NCI-H1105 treated with DMSO at 0.1 percent for 48 hours (cell line): Measurements from ENCODE around the gene MYO1E.
"Not testable (repeated sequence)": the region's sequence is repeated elsewhere in the genome, so short reads cannot be mapped to it uniquely, and the experiment has no call there.

ENCODE experiments used
- DNase-seq: peaks from one replicate; lab custom pipeline; 2025; lab: John Stamatoyannopoulos, UW

MYO1E gene

DNA sequence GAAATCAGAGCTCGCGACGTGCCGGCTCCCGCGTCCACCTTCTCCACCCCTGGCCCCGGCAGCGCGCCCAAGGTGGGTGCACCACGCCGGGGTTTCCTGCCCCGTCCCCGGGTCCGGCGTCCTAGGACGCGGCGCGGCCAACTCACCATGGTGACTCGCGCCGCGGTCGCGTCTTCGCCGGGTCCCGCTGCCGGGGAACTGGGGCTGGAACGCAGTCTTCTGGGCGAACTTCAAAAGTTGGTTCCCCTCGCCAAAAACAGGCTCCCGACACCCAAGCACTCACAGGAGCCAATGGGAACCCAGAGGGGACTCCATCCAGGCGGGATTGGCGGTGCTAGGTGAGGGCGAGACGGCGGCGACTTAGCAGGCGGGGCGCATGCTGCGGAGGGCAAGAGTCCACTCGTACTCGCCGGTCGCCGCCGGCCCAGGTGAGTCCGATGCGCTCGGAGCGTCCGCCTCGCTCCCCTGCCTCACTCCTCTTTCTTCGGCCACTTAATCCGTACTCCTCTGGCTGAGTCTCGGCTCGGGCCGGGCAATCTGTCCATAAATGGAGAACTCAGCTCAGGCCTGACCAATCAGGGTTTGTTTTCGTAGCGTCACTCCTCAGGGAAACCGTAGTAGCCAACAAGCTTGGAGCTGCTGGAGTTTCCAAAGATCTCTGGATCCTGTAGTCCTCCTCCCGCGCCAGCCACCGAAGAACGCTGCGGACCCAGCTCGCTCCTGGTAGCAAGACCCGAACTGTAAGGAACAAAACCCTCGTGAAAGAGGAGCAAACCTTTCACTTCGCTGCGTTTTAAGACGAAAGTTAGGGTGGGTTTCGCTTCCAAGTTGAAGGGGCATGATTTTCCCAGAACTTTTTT is at the start of gene MYO1E:
Gene MYO1E, minus strand, starts transcription at position 520 of the 860 bp plus-strand sequence. Its CDS starts 371 bp downstream, at position 149.
- peak; percentile 98 for DNase-seq

DNA sequence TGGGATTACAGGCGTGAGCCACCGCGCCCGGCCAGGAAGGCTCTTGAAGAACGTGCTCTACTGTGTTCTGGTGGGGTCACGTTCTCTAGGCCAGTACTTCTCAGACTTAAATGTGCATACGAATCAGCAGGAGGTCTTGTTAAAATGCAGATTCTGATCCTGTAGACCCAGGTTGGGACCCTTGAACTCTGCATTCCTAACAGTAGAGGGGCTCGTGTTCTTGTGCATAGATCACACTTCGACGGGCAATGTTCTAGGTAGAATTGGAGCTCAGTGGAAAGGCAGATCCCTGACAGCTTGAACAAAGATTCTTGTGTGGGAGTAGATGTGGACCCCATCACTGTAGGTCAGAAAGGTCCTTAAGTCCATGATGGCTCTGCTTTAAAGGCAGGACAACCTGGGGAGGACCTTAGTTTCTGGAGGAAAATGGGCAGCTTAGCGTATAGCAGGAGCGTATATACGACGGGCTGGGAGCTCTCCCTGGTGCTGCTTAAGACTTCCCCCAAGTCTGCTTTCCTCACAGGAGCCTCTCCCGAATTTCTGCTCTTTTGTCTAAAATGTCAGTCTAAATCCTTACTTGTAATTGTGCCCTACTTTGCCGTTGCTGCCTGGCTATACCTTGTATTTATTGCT is 48.4 kb upstream of the MYO1E start:
- DNase-seq, result no peak

DNA sequence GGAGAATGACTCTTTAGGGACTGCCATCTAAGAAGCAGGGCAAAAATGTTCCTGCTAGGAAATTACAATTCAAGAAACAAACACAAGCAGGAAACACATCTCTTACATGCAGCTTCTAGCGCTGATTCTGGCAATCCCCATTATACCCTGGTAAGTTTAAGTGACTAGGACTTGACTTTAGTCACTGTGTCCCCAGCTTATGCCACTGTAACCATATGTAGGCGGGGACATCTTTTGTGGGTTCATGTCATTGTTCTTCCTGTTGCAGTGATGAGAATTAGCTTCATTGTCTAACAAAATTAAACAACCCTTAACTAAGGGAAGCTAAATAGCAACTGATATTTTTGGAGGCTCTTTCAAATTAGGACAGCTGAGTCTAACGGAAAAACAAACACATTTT is 47.4 kb upstream of the MYO1E start:
- DNase-seq, result no peak

DNA sequence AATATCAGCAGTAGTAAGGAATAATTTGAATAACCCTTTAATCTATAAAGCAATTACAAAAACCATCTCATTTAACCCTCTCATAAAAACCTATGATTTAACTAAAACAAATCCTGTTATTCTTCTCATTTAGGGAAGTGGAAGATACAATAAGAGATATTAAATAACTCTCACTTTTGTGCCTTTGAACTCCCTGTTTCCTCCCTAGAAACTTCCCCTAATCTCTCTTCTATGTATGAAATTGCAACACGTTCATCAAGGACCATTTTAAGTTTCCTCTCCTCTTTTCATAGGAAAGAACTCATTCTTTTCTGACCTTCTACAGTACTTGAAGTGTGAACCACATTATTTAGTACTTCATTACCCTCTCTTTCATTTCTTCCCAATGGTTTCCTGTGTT is 46.5 kb upstream of the MYO1E start:
- DNase-seq, result no peak

DNA sequence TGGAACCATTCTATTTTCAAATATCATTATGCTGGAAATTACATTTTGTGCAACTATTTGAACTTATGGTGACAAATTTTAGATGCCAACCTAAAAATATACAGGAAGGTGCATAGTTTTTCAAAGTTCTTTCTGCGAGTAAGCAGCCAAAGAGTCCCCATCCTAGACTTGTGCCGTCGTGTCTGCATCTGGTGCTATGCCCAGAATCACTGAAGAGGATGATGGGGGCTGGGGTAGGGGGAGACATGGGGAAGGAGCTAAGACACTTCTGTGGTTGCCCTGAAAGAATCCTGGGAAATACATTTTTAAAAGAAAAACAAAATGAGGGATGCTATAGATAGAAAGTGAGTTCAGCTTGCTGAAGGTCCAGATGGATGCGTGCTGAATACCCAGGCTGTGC is 44.1 kb upstream of the MYO1E start:
- DNase-seq, result no peak

- DNase-seq, result no peak
Observed at GRCh38 chr15:59413577-59413976, 40.9 kb upstream of the MYO1E start.

DNA sequence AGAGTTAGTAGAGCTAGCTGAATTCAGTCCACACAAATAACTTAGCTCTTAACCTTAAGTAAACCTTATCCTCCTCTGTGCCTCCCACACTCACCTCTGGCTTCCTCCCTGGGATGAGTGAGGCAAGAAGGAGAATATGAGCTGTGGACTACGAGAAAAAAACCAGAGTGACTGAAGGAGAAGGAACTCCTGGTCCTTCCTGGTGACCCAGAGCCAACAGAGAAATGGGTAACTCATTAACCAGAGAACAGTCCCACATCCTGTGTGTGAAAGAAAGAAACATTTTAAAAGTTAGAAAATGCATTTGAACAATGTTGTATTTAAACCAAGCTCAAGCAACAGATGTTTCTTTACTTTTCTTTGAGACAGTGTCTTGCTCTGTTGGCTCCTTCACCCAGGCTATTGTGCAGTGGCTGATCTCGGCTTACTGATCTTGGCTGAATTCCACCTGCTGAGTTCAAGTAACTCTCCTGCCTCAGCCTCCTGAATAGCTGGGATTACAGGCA is 37.8 kb upstream of the MYO1E start:
- DNase-seq, result no peak

DNA sequence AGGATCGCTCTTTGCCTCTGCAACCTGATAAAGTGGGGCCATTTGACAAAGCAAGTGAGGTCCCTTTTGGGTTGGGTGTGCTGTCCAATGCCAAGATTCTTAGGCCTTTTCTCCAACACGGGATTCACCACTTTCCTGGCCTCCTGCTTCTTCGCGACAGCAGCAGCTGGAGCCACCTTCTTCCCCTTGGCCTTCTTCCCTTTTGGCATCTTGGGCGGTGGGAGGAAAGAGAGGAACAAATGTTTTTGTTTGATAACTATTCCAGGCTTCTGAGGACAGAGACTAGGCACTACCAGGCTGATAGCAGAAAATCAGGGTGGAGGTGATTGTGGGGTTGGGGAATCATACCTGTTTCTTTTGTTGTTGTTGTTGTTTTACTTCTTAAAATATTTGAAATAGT is 35.3 kb upstream of the MYO1E start:
- DNase-seq, result no peak

- no peak for DNase-seq
Observed at GRCh38 chr15:59406446-59406845, 33.8 kb upstream of the MYO1E start.

DNA sequence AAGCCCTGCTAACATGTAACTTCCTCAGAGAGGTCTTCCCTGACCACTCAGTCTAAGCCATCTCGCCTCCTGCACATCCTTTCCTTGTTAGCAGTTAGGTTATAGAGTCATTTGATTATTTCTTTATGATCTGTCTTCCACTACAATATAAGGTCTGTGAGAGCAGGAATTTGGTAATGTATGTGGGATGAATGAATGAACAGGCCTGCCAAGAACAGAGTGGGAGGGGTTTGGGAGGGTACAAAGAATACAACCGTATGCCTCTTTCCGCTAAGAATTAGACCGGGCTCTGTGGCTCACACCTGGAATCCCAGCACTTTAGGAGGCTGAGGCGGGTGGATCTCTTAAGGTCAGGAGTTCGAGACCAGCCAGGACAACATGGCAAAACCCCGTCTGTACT is 32.4 kb upstream of the MYO1E start:
- DNase-seq, result no peak

DNA sequence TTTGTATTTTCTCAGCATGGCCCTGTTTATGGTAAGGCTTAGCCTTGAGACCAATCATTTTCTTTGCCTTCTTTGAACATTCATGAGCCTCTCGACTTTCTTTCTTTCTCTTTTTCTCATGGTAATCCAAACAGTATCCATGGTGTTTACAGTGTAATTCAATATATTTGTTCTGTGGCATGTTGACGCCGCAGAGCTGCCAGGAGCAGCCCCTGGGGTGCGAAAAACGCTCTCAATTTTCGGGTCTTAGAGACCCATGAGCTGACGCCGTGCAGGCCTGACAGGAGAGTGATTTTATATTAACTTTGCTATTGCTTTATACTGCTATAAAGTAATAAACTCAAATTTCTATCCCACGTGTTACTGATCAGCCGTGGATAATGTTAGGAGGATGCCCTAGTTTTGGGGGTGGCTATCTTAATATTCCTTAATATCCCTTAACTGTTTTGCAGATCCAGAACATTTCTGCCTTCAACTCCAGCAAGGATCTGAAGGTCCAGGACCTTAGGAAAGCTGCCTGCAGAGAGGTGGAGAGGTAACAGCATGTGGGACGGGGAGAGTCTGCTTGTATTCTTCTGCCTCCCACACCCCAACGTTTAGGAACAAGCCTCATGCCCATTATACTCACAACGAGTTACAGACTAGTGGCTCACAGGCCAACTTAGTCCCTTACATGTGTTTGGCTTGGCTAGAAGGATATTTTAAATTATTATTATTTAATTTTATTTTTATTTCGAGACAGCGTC is 29.3 kb upstream of the MYO1E start:
- peak; percentile 68 for DNase-seq

GRCh38 chr15:59401051-59401823 is 28.6 kb upstream of the MYO1E start:
- DNase-seq, result not testable (repeated sequence)

- DNase-seq, result no peak
Observed at GRCh38 chr15:59400103-59400813, 27.6 kb upstream of the MYO1E start.

DNA sequence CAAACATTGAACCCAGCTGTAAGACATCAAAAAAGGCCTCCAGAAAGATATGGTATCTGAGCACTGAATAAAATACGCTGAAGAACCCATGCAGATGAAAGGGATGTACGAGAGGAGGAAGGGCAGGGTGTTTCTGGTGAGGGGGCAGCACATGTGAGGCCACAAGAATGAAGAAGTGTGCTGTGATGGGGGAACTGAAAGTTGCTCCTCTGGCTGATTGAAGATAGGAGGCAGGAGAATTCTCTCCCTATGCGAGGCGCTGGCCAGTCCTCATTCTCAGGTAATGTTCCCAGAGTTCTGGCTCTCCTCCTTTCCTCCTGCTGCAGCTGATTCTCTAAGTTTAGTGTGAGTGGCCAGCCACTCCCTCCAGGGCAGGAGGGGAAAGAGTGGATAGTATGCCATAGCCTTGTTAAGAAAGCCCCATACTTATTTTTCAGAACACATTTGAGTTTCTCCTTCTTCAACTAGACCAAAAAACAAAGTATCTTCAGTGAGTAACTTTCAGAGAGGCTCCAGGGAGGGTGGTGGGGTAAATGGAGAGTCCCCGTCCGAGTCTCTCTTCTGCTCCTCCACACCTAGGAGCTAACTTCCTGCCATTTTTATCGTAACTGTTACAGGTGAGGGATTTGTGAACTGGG is 26.9 kb upstream of the MYO1E start:
- no peak for DNase-seq

DNA sequence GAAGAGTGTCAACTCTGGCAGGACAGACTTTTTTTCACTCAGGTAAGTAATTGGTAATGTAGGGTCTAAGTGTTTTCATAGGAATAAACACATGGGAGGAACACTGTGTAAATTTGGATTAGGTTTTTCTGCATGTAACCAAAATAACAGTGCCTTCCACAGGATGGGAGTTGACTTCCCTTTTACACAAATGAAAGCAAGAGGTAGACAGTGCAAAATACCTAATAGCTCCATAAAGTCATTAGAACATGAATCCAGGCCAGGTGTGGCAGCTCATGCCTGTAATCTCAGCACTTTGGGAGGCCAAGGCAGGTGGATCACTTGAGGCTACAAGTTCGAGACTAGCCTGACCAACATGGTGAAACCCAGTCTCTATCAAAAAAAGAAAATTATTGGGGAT is 25.5 kb upstream of the MYO1E start:
- DNase-seq, result no peak

GRCh38 chr15:59396679-59397078 is 24.0 kb upstream of the MYO1E start:
- no peak for DNase-seq

- DNase-seq, result no peak
Observed at GRCh38 chr15:59396211-59396610, 23.5 kb upstream of the MYO1E start.

GRCh38 chr15:59394166-59394661 is 21.5 kb upstream of the MYO1E start:
- DNase-seq, result no peak

DNA sequence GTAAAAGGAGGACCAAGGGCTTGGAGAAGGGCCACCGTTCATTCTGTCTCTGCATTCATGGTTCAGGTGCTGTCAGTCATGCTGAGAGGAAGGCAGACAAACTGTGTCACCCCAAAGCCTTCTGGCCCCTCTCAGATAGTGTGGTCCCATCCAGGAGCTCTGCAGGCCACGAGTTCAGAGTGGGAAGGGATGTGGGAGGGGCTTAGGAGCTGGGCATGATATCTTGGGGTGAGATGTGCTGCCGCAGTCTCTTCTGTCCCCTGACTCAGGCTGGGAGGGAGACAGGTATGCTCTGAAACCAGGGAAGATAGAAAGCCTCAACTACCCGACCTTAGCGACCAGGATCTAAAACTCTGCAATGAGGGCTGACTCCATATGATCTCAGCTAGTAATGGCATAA is 19.6 kb upstream of the MYO1E start:
- no peak for DNase-seq

GRCh38 chr15:59388670-59389069 is 16.0 kb upstream of the MYO1E start:
- DNase-seq, result no peak
